HEK293 (cell line): ENCODE measurements around the gene CDH5.

Source experiments
- AEBP2 ChIP-seq: fragments of 450-650 bp; formaldehyde crosslinking; IDR thresholded peaks from 2 replicates; pipeline ENCODE4 v1.5.1; 2016; ENCODE audit warnings: missing biosample characterization, missing genetic modification characterization, borderline replicate concordance
- ATF2 ChIP-seq: fragments of 450-650 bp; formaldehyde crosslinking; IDR thresholded peaks from 2 replicates; pipeline ENCODE4 v1.5.1; 2016; ENCODE audit warnings: missing biosample characterization, missing genetic modification characterization, low read depth
- CTCF ChIP-seq: fragments of 450-650 bp; formaldehyde crosslinking; IDR thresholded peaks from 2 replicates; pipeline ENCODE4 v1.5.1; 2016; ENCODE audit warnings: missing biosample characterization, missing genetic modification characterization
- HOXC10 ChIP-seq: sonication (generic); formaldehyde crosslinking; IDR thresholded peaks from 2 replicates; pipeline ENCODE4 v1.8.1; 2023; ENCODE audit warnings: mild to moderate bottlenecking, missing genetic modification reagents
- PBX3 ChIP-seq: sonication (generic); formaldehyde crosslinking; IDR thresholded peaks from 2 replicates; pipeline ENCODE4 v1.8.1; 2022; ENCODE audit warnings: mild to moderate bottlenecking, moderate library complexity, missing genetic modification reagents
- ZFP37 ChIP-seq: fragments of 450-650 bp; formaldehyde crosslinking; IDR thresholded peaks from 2 replicates; pipeline ENCODE4 v1.5.1; 2016; ENCODE audit warnings: missing biosample characterization, missing genetic modification characterization
- ZNF24 ChIP-seq: fragments of 450-650 bp; formaldehyde crosslinking; IDR thresholded peaks from 2 replicates; pipeline ENCODE4 v1.5.1; 2016; ENCODE audit warnings: missing biosample characterization, missing genetic modification characterization
- ZNF621 ChIP-seq: fragments of 450-650 bp; formaldehyde crosslinking; IDR thresholded peaks from 2 replicates; pipeline ENCODE4 v1.5.1; 2017; ENCODE audit warnings: missing biosample characterization, missing genetic modification characterization
- ZNF777 ChIP-seq: fragments of 450-650 bp; formaldehyde crosslinking; IDR thresholded peaks from 2 replicates; pipeline ENCODE4 v1.5.1; 2017; ENCODE audit warnings: missing biosample characterization, missing genetic modification characterization, borderline replicate concordance

GRCh38 chr16:66346221-66346620 is 20.3 kb upstream of the CDH5 start:
- TF ChIP-seq ATF2 (tag by site-specific recombination) (no peak), PBX3 (CRISPR knock-in tag) (no peak), ZNF777 (tag by site-specific recombination) (no peak), CTCF (no peak), ZNF24 (tag by site-specific recombination) (no peak), AEBP2 (tag by site-specific recombination) (no peak), ZFP37 (tag by site-specific recombination) (no peak), ZNF621 (tag by site-specific recombination) (no peak), HOXC10 (CRISPR knock-in tag) (no peak)
